ENCODE results near the gene HCFC1R1. TPM values are rescaled to one million over a fixed set of nuclear protein-coding genes. Genes with fewer than 3 reads are reported as not detected.
"Not testable (repeated sequence)": the region's sequence is repeated elsewhere in the genome, so short reads cannot be mapped to it uniquely, and the experiment has no call there.

HCFC1R1 gene
- total and polyA plus RNA-seq, 2 donors from 2014 or later, result 61.3 to 332 TPM

GRCh38 chr16:3071655-3072054 lies 47.9 kb upstream of the HCFC1R1 start:
- Histone ChIP-seq H3K27me3 (ENCODE audit: control insufficient read depth, insufficient read depth, low read length) (no peaks in the 10 kb centered on the region), H3K4me1 (ENCODE audit: control insufficient read depth in 2 of 3, insufficient read depth in 2 of 3, low read depth in 1 of 3, low read length in 3 of 3) (peaks cover 0 to 8% (median 0%) of the 10 kb centered on the region in 3 donors), H3K27ac (ENCODE audit: low read depth in 2 of 2, low read length in 2 of 2) (no peak overlapping the region), H3K36me3 (ENCODE audit: control insufficient read depth in 2 of 3, insufficient read depth in 3 of 3, low read length in 3 of 3) (no peaks in the 10 kb centered on the region), H3K4me3 (ENCODE audit: low read length in 3 of 3) (no peak overlapping the region), H3K9ac (ENCODE audit: low read length in 3 of 3) (no peak overlapping the region), H3K9me3 (ENCODE audit: control insufficient read depth in 2 of 3, insufficient read depth in 1 of 3, low read length in 3 of 3) (no peaks in the 10 kb centered on the region)
- TF ChIP-seq, protein P1, sequence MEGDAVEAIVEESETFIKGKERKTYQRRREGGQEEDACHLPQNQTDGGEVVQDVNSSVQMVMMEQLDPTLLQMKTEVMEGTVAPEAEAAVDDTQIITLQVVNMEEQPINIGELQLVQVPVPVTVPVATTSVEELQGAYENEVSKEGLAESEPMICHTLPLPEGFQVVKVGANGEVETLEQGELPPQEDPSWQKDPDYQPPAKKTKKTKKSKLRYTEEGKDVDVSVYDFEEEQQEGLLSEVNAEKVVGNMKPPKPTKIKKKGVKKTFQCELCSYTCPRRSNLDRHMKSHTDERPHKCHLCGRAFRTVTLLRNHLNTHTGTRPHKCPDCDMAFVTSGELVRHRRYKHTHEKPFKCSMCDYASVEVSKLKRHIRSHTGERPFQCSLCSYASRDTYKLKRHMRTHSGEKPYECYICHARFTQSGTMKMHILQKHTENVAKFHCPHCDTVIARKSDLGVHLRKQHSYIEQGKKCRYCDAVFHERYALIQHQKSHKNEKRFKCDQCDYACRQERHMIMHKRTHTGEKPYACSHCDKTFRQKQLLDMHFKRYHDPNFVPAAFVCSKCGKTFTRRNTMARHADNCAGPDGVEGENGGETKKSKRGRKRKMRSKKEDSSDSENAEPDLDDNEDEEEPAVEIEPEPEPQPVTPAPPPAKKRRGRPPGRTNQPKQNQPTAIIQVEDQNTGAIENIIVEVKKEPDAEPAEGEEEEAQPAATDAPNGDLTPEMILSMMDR (IDR thresholded peaks at IDR 0.05; ENCODE audit: borderline replicate concordance, extremely low read depth, insufficient read depth), result no peak
- intact Hi-C loops (cut with DNase I), result no loop called here
- no peak for FAIRE-seq
- peak in 1 of 5 donors; percentile 15 for DNase-seq

GRCh38 chr16:3070608-3071111 lies 46.9 kb upstream of the HCFC1R1 start:
- Histone ChIP-seq H3K4me3 (ENCODE audit: low read length in 3 of 3) (no peak overlapping the region), H3K4me1 (ENCODE audit: control insufficient read depth in 2 of 3, insufficient read depth in 2 of 3, low read depth in 1 of 3, low read length in 3 of 3) (peaks cover 0 to 15% (median 0%) of the 10 kb centered on the region in 3 donors), H3K36me3 (ENCODE audit: control insufficient read depth in 2 of 3, insufficient read depth in 3 of 3, low read length in 3 of 3) (no peaks in the 10 kb centered on the region), H3K27me3 (ENCODE audit: control insufficient read depth, insufficient read depth, low read length) (no peaks in the 10 kb centered on the region), H3K9ac (ENCODE audit: low read length in 3 of 3) (no peak overlapping the region), H3K9me3 (ENCODE audit: control insufficient read depth in 2 of 3, insufficient read depth in 1 of 3, low read length in 3 of 3) (no peaks in the 10 kb centered on the region), H3K27ac (ENCODE audit: low read depth in 2 of 2, low read length in 2 of 2) (no peak overlapping the region)
- intact Hi-C loops (cut with DNase I), result no loop called here
- TF ChIP-seq, protein P1 (IDR thresholded peaks at IDR 0.05; ENCODE audit: borderline replicate concordance, extremely low read depth, insufficient read depth), result no peak
- DNase-seq (peak in 1 of 5 donors; percentile 43), FAIRE-seq (no peak)

- FAIRE-seq, result not testable (repeated sequence)
These were observed 45.4 kb upstream of the HCFC1R1 start for GRCh38 chr16:3069146-3069545.

DNA sequence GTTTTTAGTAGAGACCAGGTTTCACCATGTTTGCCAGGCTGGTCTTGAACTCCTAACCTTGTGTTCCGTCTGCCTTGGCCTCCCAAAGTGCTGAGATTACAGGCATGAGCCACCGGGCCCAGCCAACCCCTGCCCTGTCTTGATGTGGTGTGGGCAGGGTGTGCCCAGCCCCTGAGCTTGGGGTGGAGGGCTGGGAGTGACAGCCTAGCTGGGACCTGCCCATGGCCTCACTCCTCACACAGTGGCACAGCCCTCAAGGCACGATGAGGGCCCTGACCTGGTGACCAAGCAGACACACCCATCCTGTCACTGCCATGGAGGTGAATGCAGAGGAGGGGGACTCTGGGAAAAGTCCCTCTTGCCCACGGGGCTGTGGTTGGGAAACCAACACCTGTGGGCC lies 44.7 kb upstream of the HCFC1R1 start:
- H3K9me3 ChIP-seq (ENCODE audit: control insufficient read depth in 2 of 3, insufficient read depth in 1 of 3, low read length in 3 of 3), result no peaks in the 10 kb centered on the region
- no peaks in the 10 kb centered on the region for H3K27me3 ChIP-seq (ENCODE audit: control insufficient read depth, insufficient read depth, low read length)
- H3K27ac ChIP-seq (ENCODE audit: low read depth in 2 of 2, low read length in 2 of 2), result no peak overlapping the region
- H3K36me3 ChIP-seq (ENCODE audit: control insufficient read depth in 2 of 3, insufficient read depth in 3 of 3, low read length in 3 of 3), result no peaks in the 10 kb centered on the region
- TF ChIP-seq, protein P1 (IDR thresholded peaks at IDR 0.05; ENCODE audit: borderline replicate concordance, extremely low read depth, insufficient read depth), result no peak
- peaks cover 0 to 18% (median 9%) of the 10 kb centered on the region in 3 donors for H3K4me1 ChIP-seq (ENCODE audit: control insufficient read depth in 2 of 3, insufficient read depth in 2 of 3, low read depth in 1 of 3, low read length in 3 of 3)
- no peak overlapping the region for H3K9ac ChIP-seq (ENCODE audit: low read length in 3 of 3)
- H3K4me3 ChIP-seq (ENCODE audit: low read length in 3 of 3), result no peak overlapping the region
- intact Hi-C loops (cut with DNase I), result loop anchor here (10.0 kb wide), 1 partner anchor 46 kb away; the partner anchor contains the start of gene ZNF205
- DNase-seq, result peak in 1 of 5 donors; percentile 66
- no peak for FAIRE-seq

More at GRCh38 chr16:3069146-3069545, 45.4 kb upstream of the HCFC1R1 start:
- not testable (repeated sequence) for H3K4me3 ChIP-seq (ENCODE audit: low read length in 3 of 3); H3K9ac ChIP-seq (ENCODE audit: low read length in 3 of 3); H3K36me3 ChIP-seq (ENCODE audit: control insufficient read depth in 2 of 3, insufficient read depth in 3 of 3, low read length in 3 of 3); H3K27me3 ChIP-seq (ENCODE audit: control insufficient read depth, insufficient read depth, low read length); H3K27ac ChIP-seq (ENCODE audit: low read depth in 2 of 2, low read length in 2 of 2); H3K9me3 ChIP-seq (ENCODE audit: control insufficient read depth in 2 of 3, insufficient read depth in 1 of 3, low read length in 3 of 3)
- H3K4me1 ChIP-seq (ENCODE audit: control insufficient read depth in 2 of 3, insufficient read depth in 2 of 3, low read depth in 1 of 3, low read length in 3 of 3), result peaks cover 0 to 24% (median 9%) of the 10 kb centered on the region in 3 donors
- intact Hi-C loops (cut with DNase I), result loop anchor here (10.0 kb wide), 1 partner anchor 46 kb away; the partner anchor contains the start of gene ZNF205
- peak in 1 of 5 donors; percentile 69 for DNase-seq
